ENCODE measurements around the gene FCRL5.
"Not testable (repeated sequence)": the region's sequence is repeated elsewhere in the genome, so short reads cannot be mapped to it uniquely, and the experiment has no call there.

The FCRL5 gene

DNA sequence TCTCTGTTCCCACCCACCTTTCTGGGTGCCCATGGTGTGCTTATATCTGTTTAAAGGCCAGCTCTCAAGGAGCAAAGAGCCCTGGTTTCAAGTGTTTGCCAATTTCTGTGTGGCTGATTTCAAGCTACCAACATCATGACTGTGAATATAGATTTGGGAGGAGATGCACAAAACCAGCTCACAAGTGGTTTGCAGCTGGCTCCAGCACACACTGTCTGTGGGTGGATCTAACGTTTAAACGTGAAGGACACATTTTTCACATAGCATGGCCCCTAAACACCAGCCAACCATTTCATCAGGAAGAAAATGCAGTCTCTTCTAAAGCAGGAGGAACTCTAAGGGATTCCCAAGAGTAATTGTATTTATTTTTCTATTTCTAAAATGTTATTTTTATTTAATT lies 65.2 kb downstream of the FCRL5 start:
- no peak for DNase-seq

DNA sequence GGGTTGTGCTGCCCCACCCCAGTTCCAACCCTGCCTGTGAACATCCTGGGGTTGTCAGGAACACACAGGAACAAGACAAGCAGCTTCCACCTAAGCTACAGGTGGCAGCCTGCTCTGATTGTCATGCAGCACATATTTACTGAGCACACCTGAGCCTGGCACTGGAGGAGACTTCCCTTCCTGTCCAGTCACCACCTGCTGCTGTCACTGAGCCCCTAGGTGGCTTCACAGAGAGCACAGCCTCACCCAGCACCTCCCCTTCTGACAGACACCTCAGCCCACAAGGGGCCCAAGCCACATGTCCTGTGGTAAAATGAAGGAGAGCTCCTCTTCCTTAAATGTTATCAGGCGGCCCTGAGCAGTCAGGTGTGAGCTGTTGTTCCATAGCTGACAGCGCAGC lies 65.9 kb downstream of the FCRL5 start:
- DNase-seq: not testable (repeated sequence)

DNA sequence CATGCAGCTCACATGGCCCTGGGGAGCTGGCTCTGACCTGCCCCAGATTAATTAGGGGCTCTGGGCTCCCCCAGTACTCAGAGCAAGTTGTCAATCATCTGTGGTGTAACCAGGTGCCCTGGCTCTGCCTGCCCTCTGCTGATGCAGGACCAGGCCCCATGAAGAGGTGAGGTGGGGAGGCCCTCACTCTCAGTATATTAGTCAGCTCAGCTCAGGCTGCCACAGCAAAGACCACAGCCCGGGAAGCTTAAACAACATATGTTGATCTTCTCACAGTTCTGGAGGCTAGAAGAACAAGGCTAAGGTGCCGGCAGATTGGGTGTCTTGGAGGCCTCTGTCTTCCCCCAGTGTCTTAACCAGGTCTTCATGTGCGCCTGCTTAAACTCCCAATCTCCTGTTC lies 66.5 kb downstream of the FCRL5 start:
- DNase-seq: no peak

DNA sequence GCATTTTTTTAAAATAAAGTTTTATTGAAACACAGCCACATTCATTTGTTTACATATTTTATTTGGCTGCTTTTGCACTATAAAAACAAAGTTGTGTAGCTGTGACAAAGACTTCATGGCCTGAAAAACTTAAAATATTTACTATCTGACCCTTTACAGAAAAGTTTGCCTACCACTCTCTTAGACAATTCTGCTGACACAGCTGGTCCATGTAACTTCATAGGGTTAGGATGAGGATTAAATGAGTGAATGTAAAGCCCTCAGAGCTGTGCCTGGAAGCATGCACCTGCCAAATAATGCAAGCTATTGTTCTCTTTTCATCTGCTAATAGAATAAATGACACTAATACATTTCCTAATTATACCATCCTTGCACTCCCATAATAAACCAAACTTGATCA lies 67.7 kb downstream of the FCRL5 start:
- DNase-seq: no peak

DNA sequence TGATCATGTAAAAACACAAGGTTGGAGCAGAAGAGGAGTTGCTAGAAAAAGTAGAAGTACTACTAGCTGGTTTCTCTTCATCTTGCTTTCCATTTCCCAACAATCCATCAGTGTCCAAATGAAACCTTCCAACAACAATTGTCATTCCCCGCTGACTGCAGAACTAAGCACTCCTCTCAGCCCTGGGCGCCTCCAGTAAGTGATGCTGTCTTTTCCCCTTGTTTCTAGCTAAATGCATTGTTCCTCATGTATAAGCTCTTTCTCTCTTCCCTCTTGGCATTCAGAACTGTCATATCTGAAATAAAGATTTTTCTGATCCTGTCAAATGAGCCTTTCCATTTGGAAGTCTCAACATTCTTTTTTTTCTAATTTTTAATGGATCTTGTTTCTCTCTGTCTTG lies 68.7 kb downstream of the FCRL5 start:
- no peak for DNase-seq

DNA sequence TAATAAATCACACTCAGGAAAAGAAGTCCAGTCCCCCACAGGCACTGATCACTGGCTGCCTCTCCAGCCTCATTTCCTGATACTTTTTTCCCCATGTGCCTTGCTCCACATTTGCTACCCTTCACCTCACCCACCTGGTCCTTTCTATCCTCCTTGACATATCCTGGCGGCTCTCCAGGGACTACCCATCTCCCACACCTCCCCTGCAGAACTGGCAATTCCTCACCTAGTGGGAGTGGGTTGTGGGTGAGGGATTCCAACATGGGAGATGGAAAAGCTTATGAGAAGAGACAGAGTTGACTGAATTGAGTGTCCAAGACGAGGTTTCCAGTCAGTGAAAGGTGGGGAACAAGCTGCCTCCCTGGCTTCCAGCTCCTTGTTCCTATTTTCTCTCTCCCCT lies 69.6 kb downstream of the FCRL5 start:
- no peak for DNase-seq

DNA sequence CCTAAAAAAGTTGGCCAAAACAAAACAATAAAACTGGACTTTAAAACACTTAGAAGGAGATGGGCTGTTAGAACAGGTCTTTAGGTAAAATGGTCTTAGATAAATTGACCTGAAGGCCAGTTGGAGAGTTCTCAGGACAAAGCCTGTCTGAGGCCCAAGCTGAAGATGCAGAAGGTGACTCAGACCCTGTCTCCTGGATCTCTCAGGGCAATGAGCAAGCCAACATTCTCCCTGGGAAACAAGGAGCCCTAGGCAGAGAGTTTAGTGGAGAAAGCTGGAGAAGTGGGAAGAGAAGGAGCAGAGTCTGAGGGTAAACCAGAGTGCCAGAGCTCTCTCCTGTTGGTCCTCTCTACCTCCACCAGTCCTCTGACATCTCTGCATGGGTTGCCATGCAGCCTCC lies 70.1 kb downstream of the FCRL5 start:
- no peak for DNase-seq

DNA sequence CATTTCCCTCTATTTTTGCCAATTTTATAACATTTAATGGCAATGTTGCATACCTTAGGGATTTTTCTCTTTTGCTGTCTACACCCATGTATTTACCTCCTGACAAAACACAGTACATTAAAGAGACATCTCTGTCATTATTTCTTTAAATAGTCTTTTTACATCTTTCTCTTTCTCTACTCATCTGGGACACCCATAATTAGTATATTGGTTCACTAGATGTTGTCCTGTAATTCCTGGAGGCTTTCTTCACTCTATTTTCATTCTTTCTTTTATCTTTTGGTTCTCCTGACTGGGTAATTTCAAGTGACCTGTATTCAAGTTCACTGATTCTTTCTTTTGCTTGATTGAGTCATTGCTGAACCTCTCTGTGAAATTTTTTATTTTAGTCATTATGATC lies 74.3 kb downstream of the FCRL5 start:
- no peak for DNase-seq

DNA sequence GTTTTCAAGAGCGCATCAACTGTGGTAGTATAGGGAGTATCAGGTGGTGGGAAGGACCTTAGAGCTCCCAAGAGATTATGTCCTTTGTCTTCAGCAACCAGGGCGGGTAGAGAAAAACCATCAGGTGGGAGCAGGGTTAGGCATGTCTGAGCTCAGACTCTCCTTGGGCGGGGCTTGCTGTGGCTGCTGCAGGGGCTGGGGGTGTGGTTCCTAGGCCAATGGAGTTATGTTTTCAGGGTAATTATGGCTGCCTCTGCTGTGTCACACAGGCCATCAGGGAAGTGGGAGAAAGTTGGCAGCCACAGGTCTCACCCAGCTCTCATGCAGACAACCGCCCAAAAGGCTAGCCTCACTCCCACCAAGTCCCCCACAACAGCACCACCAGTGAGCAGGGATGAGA lies 74.9 kb downstream of the FCRL5 start:
- no peak for DNase-seq

DNA sequence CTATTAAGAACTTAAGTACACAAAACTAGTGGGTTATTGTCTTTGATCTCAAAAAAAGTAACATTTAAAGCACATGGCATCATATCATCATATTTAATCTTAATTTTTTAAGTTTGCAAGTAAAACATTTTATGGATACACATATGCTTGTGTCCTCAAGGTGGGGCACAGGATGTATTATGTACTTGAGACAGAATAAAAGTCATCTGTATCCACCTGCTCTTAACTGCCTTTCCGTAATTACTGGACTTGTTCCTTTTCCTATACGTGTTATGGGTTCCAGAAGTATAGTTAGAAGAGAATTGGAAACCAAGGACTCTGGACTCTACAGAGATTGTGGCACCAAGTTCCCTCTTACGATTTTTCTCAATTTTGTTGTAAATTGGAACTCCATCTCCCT lies 79.4 kb downstream of the FCRL5 start:
- DNase-seq: no peak

DNA sequence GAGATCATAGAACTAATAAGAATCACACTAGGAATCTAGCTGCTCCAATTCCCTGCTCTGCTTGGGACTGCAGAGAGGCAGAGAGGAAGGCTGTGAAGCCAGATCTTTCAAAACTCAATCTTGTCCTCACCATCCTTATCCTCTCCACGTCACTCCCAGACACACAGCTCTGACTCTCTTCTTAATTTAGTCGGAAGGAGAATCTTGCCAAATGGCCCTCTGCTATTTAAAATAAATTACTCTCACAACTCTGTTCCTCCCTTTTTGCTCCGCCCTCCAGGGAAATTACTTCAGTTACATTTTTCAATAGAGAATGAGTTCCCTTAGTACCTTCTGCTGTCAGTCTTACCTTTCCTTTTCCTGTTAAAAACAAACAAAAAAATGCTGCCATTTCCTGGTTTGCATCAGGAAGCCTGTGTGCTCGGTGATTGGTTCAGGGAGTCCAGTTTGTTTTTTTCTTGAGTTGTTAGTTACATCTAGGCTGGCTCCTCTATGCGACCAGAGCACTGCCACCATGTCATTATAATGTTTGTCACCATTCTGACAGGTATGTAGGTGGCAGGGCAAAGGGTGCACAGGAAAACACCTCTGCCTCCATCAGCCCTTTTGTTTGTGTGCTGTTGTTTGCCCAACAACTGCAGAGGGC lies 80.1 kb downstream of the FCRL5 start:
- DNase-seq: no peak

DNA sequence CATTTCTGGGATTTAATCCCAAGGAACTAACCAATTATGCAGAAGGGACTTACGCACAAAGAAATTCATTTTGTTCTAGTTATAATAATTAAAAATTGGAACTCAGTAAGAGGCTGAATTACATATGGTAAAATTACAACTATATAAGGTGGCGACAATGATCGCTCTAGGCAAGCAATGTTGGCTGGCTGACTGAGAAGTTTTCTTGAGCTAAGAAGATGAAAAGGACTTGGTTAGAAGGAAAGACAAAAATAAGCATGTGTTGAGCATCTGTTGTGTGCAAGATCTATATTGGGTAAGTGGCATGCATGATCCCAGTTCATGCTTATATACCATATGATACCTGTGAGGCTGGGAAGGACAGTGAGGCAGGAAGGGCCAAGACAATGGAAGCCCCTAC lies 80.8 kb downstream of the FCRL5 start:
- DNase-seq: no peak

DNA sequence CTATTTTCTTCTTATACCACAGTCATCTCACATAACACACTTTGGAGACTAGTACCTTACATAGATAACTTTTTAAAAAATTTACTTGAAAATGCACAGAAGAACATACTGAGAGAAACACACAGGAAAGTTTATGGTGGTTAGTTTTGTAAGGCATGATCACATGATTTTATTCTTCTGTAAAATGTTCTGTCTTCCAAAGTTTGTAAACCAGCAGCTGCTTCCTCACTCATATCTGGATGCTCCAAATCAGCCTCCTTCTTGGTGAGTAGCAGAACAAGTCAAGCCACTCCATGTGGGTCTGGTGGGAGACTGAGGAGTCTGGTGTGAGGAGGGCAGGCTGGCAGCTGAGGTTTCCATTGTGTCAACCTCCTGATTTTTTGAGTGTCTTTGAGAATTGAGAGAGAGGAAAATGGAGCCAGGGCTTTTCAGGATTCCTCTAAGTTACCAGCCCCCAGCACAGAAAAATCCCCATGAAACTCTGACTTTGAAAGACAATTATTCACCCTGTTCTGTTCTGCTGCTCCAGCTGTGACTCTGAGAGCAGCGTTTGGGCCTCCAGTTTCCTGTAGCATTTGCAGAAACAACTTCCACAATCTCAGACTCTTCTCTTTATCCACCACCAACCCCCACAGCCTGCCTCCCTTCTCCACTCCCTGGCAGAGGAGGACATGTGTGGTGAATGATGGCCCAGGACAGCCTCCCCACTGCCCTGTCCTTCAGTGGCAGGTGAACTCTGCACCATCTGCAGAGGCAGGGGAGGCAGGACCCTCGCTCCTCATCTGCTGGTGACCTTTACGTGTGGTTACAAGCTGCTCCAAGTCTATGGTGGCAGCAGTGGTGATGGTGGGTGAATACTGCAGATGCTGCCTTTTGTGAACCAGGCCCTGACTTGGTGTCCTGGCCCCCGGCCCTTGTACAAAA lies 82.3 kb downstream of the FCRL5 start:
- no peak for DNase-seq

DNA sequence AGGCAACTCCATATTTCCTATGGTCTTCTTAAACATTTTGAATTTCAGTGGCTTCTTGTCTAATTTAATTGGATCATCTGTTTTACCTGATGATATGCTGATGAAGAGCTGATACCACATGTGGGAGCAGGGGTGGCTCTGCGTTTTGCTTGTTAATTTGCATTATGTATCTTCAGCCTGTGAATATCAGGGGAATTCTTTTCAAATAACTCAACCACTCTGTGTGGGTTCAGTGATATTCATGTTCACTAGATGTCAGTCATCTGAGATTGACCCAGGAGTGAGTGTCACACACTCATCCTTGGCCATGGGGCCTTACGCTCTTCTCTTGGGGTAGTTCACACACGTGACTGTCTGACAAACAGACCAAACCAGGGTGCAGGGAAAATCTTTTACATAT lies 83.0 kb downstream of the FCRL5 start:
- DNase-seq: no peak

DNA sequence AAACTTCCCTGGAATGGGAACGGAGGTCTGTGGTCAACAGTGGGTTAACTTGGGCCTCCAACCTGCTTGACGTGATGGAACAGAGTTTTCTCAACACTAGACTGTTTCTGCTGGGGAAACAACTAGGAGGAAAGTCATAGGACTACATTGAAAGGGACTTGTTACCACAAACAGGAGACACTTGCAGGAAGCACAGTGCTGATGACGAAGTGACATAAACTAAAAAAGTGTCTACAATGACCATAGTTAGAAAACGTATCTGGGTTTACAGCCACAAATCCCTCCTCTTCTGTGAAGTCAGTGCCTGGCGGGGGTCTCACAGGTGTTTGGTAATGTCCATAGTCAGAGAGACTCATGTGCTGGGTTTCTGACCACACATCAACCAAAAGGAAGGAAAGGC lies 86.3 kb downstream of the FCRL5 start:
- no peak for DNase-seq

Measured in activated T-cell treated with anti-CD3 and anti-CD28 coated beads, Interleukin-2, amount 50 U/mL, for 48 hours (primary cell).